ENCODE measurements around the gene SDK2.
"Not testable (repeated sequence)": the region's sequence is repeated elsewhere in the genome, so short reads cannot be mapped to it uniquely, and the experiment has no call there.

SDK2 gene

GRCh38 chr17:73334771-73335513 lies 309.3 kb downstream of the SDK2 start:
- no peak for DNase-seq

- DNase-seq: not testable (repeated sequence)
Measured at GRCh38 chr17:73333445-73333844, 310.8 kb downstream of the SDK2 start.

- no peak for DNase-seq
Measured at GRCh38 chr17:73331060-73331459, 313.2 kb downstream of the SDK2 start.

GRCh38 chr17:73327676-73328075 lies 316.6 kb downstream of the SDK2 start:
- no peak for DNase-seq

GRCh38 chr17:73325527-73325842 lies 318.8 kb downstream of the SDK2 start:
- DNase-seq: no peak

- no peak for DNase-seq
Measured at GRCh38 chr17:73324711-73325526, 319.3 kb downstream of the SDK2 start.

- no peak for DNase-seq
Measured at GRCh38 chr17:73324160-73324475, 320.1 kb downstream of the SDK2 start.

GRCh38 chr17:73323409-73324159 lies 320.7 kb downstream of the SDK2 start:
- DNase-seq: no peak

GRCh38 chr17:73320601-73321264 lies 323.5 kb downstream of the SDK2 start:
- DNase-seq: no peak

- no peak for DNase-seq
Measured at GRCh38 chr17:73319766-73320165, 324.5 kb downstream of the SDK2 start.

GRCh38 chr17:73318836-73319235 lies 325.4 kb downstream of the SDK2 start:
- DNase-seq: no peak

GRCh38 chr17:73318427-73318813 lies 325.8 kb downstream of the SDK2 start:
- DNase-seq: no peak

GRCh38 chr17:73317513-73318426 lies 326.5 kb downstream of the SDK2 start:
- DNase-seq: no peak

- no peak for DNase-seq
Measured at GRCh38 chr17:73316919-73317505, 327.2 kb downstream of the SDK2 start.

- DNase-seq: no peak
Measured at GRCh38 chr17:73315471-73315870, 328.8 kb downstream of the SDK2 start.

- no peak for DNase-seq
Measured at GRCh38 chr17:73313526-73314127, 330.6 kb downstream of the SDK2 start.

- DNase-seq: not testable (repeated sequence)
Measured at GRCh38 chr17:73312887-73313286, 331.4 kb downstream of the SDK2 start.

GRCh38 chr17:73311781-73312641 lies 332.2 kb downstream of the SDK2 start, which contains the start of gene CDC42EP4:
TSS of gene CDC42EP4 (minus strand) at chr17:73312001. CDS start at chr17:73286500, 25,501 bp downstream.
- peak; percentile 91 for DNase-seq

GRCh38 chr17:73311428-73311780 lies 332.8 kb downstream of the SDK2 start:
- DNase-seq: no peak

Data from activated CD8-positive, alpha-beta memory T cell treated with anti-CD3 and anti-CD28 coated beads for 24 hours (primary cell).